MV-4-11 (cell line): ENCODE data around the gene MRPL54.

ENCODE experiments used
- DNase-seq: peaks from one replicate; lab custom pipeline; 2025; lab: John Stamatoyannopoulos, UW

Gene MRPL54

GRCh38 chr19:3785451-3785937 lies 23.0 kb downstream of the MRPL54 start:
- no peak for DNase-seq

- peak; percentile 51 for DNase-seq
Measured at GRCh38 chr19:3785938-3786824, 23.7 kb downstream of the MRPL54 start, which contains the start of gene MATK. Gene MATK, minus strand, starts transcription at chr19:3786381. Its CDS starts 1,246 bp downstream, at chr19:3785135.

- DNase-seq: no peak
Measured at GRCh38 chr19:3788996-3789778, 26.7 kb downstream of the MRPL54 start.

GRCh38 chr19:3790209-3790734 lies 27.8 kb downstream of the MRPL54 start:
- DNase-seq: no peak

- no peak for DNase-seq
Measured at GRCh38 chr19:3790941-3791340, 28.5 kb downstream of the MRPL54 start.

GRCh38 chr19:3792114-3792513 lies 29.6 kb downstream of the MRPL54 start:
- DNase-seq: peak; percentile 27

- no peak for DNase-seq
Measured at GRCh38 chr19:3793799-3794198, 31.3 kb downstream of the MRPL54 start.

- no peak for DNase-seq
Measured at GRCh38 chr19:3796358-3796757, 33.9 kb downstream of the MRPL54 start.

- DNase-seq: peak; percentile 52
Measured at GRCh38 chr19:3798137-3798536, 35.7 kb downstream of the MRPL54 start.

- no peak for DNase-seq
Measured at GRCh38 chr19:3800996-3801395, 38.5 kb downstream of the MRPL54 start.

- no peak for DNase-seq
Measured at GRCh38 chr19:3801412-3802096, 39.1 kb downstream of the MRPL54 start.

- DNase-seq: no peak
Measured at GRCh38 chr19:3803114-3803888, 40.8 kb downstream of the MRPL54 start.

GRCh38 chr19:3803986-3804385 lies 41.5 kb downstream of the MRPL54 start:
- DNase-seq: no peak

GRCh38 chr19:3804429-3804828 lies 41.9 kb downstream of the MRPL54 start:
- DNase-seq: no peak

- no peak for DNase-seq
Measured at GRCh38 chr19:3805859-3806258, 43.4 kb downstream of the MRPL54 start.

- no peak for DNase-seq
Measured at GRCh38 chr19:3807131-3807480, 44.6 kb downstream of the MRPL54 start.

GRCh38 chr19:3807574-3808354 lies 45.3 kb downstream of the MRPL54 start:
- no peak for DNase-seq

- no peak for DNase-seq
Measured at GRCh38 chr19:3808420-3809143, 46.1 kb downstream of the MRPL54 start.

- no peak for DNase-seq
Measured at GRCh38 chr19:3809881-3810707, 47.6 kb downstream of the MRPL54 start.
